Activated effector memory CD4-positive, alpha-beta T cell treated with Interleukin-2 at 50 U/mL for 16 hours (primary cell): ENCODE data around the gene SORD.
"Not testable (repeated sequence)": the region's sequence is repeated elsewhere in the genome, so short reads cannot be mapped to it uniquely, and the experiment has no call there.

Source experiments
- DNase-seq: peaks from one replicate; pipeline ENCODE4 v3.0.0-alpha.2; 2020

The SORD gene

GRCh38 chr15:45022871-45023658, at the start of gene SORD:
Gene SORD, plus strand, starts transcription at chr15:45023195. Its CDS starts 89 bp downstream, at chr15:45023284.
- peak; percentile 83 for DNase-seq

GRCh38 chr15:44976183-44976582, 46.8 kb upstream of the SORD start:
- not testable (repeated sequence) for DNase-seq

- not testable (repeated sequence) for DNase-seq
Observed at GRCh38 chr15:44977781-44978180, 45.2 kb upstream of the SORD start.

GRCh38 chr15:44979617-44980339, 43.2 kb upstream of the SORD start:
- DNase-seq, result not testable (repeated sequence)

GRCh38 chr15:44984144-44984543, 38.9 kb upstream of the SORD start:
- not testable (repeated sequence) for DNase-seq

GRCh38 chr15:44986346-44987055, 36.5 kb upstream of the SORD start:
- not testable (repeated sequence) for DNase-seq

GRCh38 chr15:44987711-44988110, 35.3 kb upstream of the SORD start:
- DNase-seq, result not testable (repeated sequence)

- DNase-seq, result not testable (repeated sequence)
Observed at GRCh38 chr15:44988184-44988869, 34.7 kb upstream of the SORD start.

- DNase-seq, result not testable (repeated sequence)
Observed at GRCh38 chr15:44988870-44989219, 34.1 kb upstream of the SORD start.

- not testable (repeated sequence) for DNase-seq
Observed at GRCh38 chr15:44997632-44998031, 25.4 kb upstream of the SORD start.

- DNase-seq, result no peak
Observed at GRCh38 chr15:44999105-44999504, 23.9 kb upstream of the SORD start.

- not testable (repeated sequence) for DNase-seq
Observed at GRCh38 chr15:45001180-45001579, 21.8 kb upstream of the SORD start.

- not testable (repeated sequence) for DNase-seq
Observed at GRCh38 chr15:45003731-45004410, 19.1 kb upstream of the SORD start.

- not testable (repeated sequence) for DNase-seq
Observed at GRCh38 chr15:45004590-45005175, 18.3 kb upstream of the SORD start.

- DNase-seq, result no peak
Observed at GRCh38 chr15:45009046-45009445, 13.9 kb upstream of the SORD start.

GRCh38 chr15:45015114-45015513, 7.9 kb upstream of the SORD start:
- not testable (repeated sequence) for DNase-seq

GRCh38 chr15:45020222-45020900, 2.6 kb upstream of the SORD start:
- DNase-seq, result not testable (repeated sequence)

- not testable (repeated sequence) for DNase-seq
Observed at GRCh38 chr15:45020901-45021259, 2.1 kb upstream of the SORD start.

- DNase-seq, result no peak
Observed at GRCh38 chr15:45021348-45021747, 1.6 kb upstream of the SORD start.

GRCh38 chr15:45023659-45024225, 747 bp downstream of the SORD start:
- no peak for DNase-seq

- not testable (repeated sequence) for DNase-seq
Observed at GRCh38 chr15:45024649-45025048, 1.7 kb downstream of the SORD start.
